Stimulated activated CD4-positive, alpha-beta T cell treated with anti-CD3 and anti-CD28 coated beads, TNF-alpha, amount 100 ng/mL, for 4 hours (primary cell): ENCODE data around the gene MKNK1.

ENCODE experiments used
- DNase-seq, 3 experiments: peaks; one replicate each; pipeline ENCODE4 v3.0.0-alpha.2; 2020; ENCODE audit warnings: low read depth in 3 of 3

The MKNK1 gene

GRCh38 chr1:46595127-46595526 is 8.9 kb downstream of the MKNK1 start:
- no peak for DNase-seq

DNA sequence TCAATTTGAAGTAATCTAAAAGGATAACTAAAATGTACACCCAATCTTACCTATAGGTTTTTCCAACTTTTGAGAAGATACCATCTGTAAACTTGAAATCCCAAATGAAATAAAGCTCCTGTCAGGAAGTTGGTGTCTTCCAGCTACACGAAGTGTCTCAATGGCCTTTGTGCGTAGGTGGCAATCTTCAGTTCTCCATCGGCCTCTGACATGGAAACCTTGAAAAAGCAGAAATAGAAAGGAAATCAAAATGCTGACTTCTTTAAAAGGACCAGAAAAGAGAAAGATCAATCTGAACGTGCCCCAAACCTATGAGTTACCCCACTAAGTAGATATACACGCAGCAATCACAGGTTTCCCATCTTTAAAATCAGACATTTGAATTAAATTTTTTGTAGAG is 10.0 kb downstream of the MKNK1 start:
- no peak for DNase-seq

DNA sequence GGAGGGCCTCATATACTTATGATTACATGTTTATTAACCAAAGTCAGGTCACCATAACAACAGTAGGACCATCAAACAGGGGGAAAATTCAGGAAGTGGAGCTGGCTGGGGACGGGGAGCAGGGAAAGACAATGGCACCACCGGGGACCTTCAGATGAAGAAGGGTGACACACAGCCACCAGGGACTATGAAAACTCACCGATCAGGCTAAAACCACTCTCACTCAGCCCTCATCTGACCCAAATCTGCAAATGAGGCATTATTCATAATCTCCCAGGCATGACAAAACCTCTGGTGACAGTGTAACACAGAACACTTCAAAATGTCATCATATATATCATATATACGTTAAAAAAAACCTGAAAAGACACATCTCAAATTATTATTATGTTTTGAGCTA is 11.2 kb downstream of the MKNK1 start:
- DNase-seq, result no peak

GRCh38 chr1:46589529-46589928 is 14.5 kb downstream of the MKNK1 start:
- DNase-seq, result no peak

GRCh38 chr1:46587069-46587468 is 17.0 kb downstream of the MKNK1 start:
- DNase-seq, result no peak

DNA sequence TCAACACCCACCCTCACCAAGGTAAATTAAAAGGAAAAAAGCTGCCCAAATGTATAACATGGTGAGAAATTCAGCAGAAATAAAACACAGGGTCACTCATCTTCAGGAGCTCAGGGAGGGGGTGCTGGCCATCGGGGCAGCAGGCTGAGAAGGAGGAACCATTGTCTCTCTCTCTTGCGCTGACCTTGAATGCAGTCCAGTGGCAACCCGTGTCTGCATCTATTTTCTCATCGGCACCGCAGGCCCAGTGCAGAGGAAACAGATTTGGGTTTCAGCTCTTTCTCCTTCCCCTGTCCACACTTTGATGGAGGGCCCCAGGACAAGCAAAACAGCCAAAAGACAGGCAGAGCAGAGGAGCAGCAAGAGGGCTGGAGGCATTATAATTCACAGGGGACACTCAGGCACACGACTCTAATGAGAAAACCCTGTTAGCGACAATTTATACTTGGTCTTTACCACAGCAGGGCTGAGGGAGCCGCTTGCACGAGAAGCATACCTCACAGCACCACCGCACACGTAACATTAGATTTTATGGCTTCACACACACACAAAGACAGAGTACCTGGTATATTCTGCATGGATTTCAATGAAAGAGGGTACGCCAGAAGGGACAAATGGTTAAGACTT is 18.6 kb downstream of the MKNK1 start:
- DNase-seq, result no peak

- DNase-seq, result no peak
These were observed 20.6 kb downstream of the MKNK1 start for GRCh38 chr1:46583494-46583893.

DNA sequence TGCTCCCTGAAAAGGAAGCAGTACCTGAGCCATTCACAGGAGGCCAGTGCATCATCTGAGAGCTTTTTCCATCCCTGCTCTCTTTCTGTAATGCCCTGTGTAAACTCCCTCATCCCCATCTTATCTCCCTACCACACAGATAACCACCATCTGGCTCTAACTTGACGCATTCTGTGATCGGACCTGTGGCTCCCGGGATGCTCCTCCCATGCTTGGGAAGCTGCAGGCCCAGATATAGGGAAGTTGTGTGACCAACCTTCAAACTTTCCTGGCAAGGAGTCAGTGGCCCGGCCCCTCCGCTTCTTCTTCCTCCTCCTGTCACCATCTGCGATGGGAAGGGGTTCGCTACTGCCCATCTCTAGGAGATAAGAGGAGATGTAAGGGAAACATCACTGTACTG is 21.1 kb downstream of the MKNK1 start:
- no peak for DNase-seq

DNA sequence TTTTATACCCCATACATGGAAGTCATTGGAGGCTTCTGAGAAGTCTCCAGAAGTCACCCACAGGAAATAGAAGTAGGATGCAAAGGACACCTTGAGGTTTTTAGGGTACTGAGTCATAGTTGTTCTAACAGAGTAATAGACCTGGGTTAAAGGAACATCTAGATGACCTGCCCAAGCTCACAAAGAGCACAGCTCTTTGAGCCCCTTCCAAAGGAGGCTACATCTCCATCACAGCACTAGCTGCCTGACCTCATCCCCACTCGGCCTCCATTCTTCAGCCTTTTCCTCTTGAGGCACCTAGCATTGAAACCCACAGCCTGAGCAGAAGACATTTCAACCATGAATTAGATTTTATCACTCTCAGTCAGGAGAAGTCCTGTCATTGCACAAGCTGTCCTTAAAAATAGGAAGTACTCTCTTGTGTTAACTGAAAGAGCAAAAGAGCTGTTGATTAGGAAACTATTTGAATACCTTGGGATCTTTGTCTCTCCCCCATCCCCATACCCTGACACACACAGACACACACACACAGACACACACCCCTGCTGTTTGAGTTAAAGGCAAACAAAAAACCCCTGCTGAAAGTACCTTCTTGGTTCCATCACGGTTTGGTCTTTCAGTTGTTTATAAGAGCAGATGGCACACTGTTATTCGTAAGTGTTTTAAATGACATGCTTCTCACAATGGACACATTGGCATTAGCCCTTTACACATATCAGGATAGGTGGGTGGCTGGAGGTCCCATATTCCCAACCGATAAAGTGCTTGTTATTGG is 22.2 kb downstream of the MKNK1 start:
- no peak for DNase-seq

DNA sequence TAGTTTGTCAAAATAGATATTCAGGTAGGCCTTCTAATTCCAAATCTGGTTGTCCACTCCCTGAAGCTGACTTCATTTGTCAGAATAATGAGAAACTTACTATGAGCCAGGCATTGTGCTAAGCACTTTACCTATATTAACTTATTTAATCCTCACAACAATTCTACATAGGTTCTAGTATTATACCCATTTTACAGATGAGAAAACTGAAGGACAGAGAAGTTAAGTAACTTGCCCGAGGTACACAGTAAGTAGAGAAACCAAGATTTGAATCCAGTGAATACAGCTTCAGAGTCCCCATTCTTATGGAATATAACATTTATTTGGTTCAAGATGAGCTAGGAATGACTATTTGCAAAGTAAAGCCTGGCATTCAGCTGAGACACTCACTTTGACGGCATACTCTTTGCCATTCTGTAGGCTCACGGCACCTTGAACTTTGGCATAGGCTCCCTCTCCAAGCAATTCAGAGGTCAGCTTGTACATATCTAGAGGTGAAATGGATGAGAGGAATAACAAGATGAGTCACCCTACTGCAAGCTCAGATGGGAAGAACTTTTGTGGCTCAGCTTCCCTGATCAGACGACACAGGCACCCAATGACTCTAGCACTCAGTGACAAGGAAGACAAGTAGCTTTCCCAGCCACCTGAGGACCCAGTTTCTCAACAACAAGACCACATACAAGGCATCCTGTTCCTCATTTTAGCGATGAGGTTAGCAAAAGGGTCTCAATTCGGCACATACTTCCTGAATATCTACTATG is 23.7 kb downstream of the MKNK1 start:
- DNase-seq, result no peak

DNA sequence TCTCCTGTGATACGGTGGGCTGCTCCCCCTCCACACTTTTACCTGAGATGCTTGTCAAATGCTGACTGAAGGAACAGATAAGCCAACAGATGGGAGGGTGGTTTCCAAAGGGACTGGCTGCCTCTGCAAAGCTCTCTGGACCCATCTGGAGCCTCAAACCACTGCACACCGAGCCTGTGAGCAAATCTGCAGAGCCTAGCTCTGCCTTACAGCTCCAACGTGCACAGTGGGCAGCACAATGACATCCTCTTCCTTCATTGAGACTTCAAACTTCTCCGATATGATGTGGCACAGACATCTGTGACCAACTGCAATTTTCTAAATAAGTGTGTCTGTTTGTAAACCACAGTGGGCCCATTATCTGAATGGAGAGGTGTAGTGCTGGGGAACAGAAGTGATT is 26.4 kb downstream of the MKNK1 start:
- DNase-seq, result no peak

- no peak for DNase-seq
These were observed 27.5 kb downstream of the MKNK1 start for GRCh38 chr1:46576596-46576995.

GRCh38 chr1:46575778-46576177 is 28.3 kb downstream of the MKNK1 start:
- no peak for DNase-seq

DNA sequence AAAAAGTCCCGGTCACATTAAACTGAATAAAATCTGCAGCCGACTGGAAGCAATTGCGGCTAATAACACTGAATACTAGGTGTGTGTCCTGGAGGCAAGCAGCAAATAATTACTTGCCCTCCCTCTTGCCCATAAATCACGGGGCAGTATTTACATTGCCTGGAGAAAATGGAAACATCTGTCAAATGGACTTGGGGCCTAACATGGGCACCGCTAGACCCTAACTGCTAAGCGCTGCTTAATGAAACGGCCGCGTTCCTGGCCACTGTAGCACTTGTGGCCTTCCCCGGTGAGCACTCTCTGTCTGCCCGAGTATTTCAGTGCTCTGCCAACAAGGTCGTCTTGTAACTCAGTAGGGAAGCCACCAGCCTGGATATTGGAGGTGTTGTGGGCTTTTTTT is 28.8 kb downstream of the MKNK1 start:
- no peak for DNase-seq

GRCh38 chr1:46571691-46572225 is 32.3 kb downstream of the MKNK1 start:
- DNase-seq, result no peak

- no peak for DNase-seq
These were observed 34.0 kb downstream of the MKNK1 start for GRCh38 chr1:46569884-46570725.

- DNase-seq, result no peak
These were observed 35.0 kb downstream of the MKNK1 start for GRCh38 chr1:46569116-46569515.

DNA sequence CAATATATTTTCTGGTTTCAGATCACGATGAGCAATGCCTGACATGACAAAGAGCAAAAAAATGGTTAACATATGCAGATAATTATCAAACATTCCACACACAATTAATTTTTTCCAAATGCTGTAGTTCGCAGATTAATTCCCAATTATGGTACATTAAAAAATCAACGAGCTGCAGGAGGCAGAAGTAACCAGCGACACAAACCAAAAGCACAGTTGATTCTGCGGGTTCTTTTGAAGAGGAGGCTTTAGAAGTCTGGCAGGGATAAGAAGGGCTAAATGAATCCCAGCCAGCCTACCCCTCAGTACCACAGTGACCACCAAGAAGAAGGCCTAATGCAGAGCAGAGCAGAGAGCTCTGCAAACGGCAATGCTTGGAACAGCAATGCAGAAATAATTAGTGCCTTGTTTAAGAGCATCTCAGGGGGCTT is 35.6 kb downstream of the MKNK1 start:
- DNase-seq, result no peak

GRCh38 chr1:46563341-46563740 is 40.7 kb downstream of the MKNK1 start:
- DNase-seq, result no peak

- no peak for DNase-seq
These were observed 41.6 kb downstream of the MKNK1 start for GRCh38 chr1:46562498-46562897.

GRCh38 chr1:46558966-46559365 is 45.1 kb downstream of the MKNK1 start:
- no peak for DNase-seq
